Heart right ventricle (tissue), 16 donors: ENCODE measurements around the gene HLCS. TPM values are rescaled to one million over a fixed set of nuclear protein-coding genes. Genes with fewer than 3 reads are reported as not detected.
A peak's percentile ranks its signal among the peaks of the same experiment; 100 is the strongest.

Experiments used
- ATAC-seq, 8 donors: fragments of 200-7000 bp; cut with Tn5 transposase; one replicate each; pipeline ENCODE4 v1.9.1; 2020; ENCODE audit warnings: mild to moderate bottlenecking in 8 of 8, moderate library complexity in 8 of 8, moderate number of reproducible peaks in 1 of 8
- DNase-seq, 2 donors: peaks; one replicate each; pipeline ENCODE4 v3.0.0-alpha.2; 2020
- H3K27ac ChIP-seq, 10 donors: fragments of 200-600 bp; sonication (generic) in 2 of 10; one replicate each; pipeline versions ENCODE4 v1.5.0 to v1.8.0; 2020 to 2022; ENCODE audit warnings: mild to moderate bottlenecking in 3 of 10
- H3K27me3 ChIP-seq, 7 donors: fragments of 200-600 bp; one replicate each; pipeline ENCODE4 v1.8.0; 2021 to 2022; ENCODE audit warnings: mild to moderate bottlenecking in 2 of 7
- H3K36me3 ChIP-seq, 9 donors: fragments of 200-600 bp; sonication (generic) in 1 of 9; one replicate each; pipeline versions ENCODE4 v1.5.0 to v1.8.0; 2020 to 2022; ENCODE audit warnings: mild to moderate bottlenecking in 2 of 9
- H3K4me1 ChIP-seq, 9 donors: fragments of 200-600 bp; sonication (generic) in 1 of 9; one replicate each; pipeline versions ENCODE4 v1.5.0 to v1.8.0; 2020 to 2022; ENCODE audit warnings: mild to moderate bottlenecking in 4 of 9
- H3K4me3 ChIP-seq, 10 donors: fragments of 200-600 bp; sonication (generic) in 2 of 10; one replicate each; pipeline versions ENCODE4 v1.5.0 to v1.8.0; 2020 to 2022; ENCODE audit warnings: mild to moderate bottlenecking in 7 of 10, moderate library complexity in 2 of 10
- H3K9me3 ChIP-seq, 11 donors: fragments of 200-600 bp in 10 of 11; sonication (generic) in 2 of 11; one replicate each; pipeline versions ENCODE4 v1.5.0 to v1.8.0; 2013 to 2022; ENCODE audit warnings: mild to moderate bottlenecking in 2 of 11, control low read depth in 1 of 11, moderate library complexity in 1 of 11
- WGBS, 2 donors: extraction: QIAGEN DNeasy Blood & Tissue Kit; methylation state at CpG; one replicate each; pipeline ENCODE4 v1.1.7; 2013; ENCODE audit warnings: inconsistent platforms in 1 of 2; 5-methylcytosine and 5-hydroxymethylcytosine counted together
- intact Hi-C, 10 donors: fragments of 100-400 bp; cut with DNase I; formaldehyde crosslinking; loops; one replicate each; pipeline versions ENCODE4 v1.11.1 to v1.14.2; 2022
- polyA plus RNA-seq, 2 donors: library from polyadenylated mRNA; stranded (reverse); fragments of 200-250 nt; gene quantifications; one replicate each; pipeline ENCODE4 v1.2.3, GENCODE V29; 2013
- total RNA-seq, 10 donors: library from RNA; stranded (reverse); fragmentation: NEBNext Ultra II Directional in 3 of 10; extraction: Animal tissue kit (Norgen Biotek cat#: 25700) in 3 of 10; gene quantifications; one replicate each; pipeline versions ENCODE4 v1.2.1 to v1.2.4, GENCODE V29; 2021 to 2023
- TF ChIP-seq, protein P1 (sequence below), 9 donors: fragments of 200-600 bp; sonication (generic) in 2 of 9; IDR thresholded peaks; one replicate each; pipeline versions ENCODE4 v1.5.0 to v1.8.0; 2021 to 2022; ENCODE audit warnings: antibody characterized with exemption in 9 of 9, mild to moderate bottlenecking in 5 of 9, moderate library complexity in 1 of 9
- donor health status: Arrhythmogenic right ventricular cardiomyopathy.
- donor health status: ischemic (EF 13 %, LVEDD 7.1; RV severe dilation, severe dysfunction).
- donor health status: healthy with polysubstance abuse.
- donor health status: DM: no; HTN: yes; CAD: no.
- donor health status: DM: no; HTN: no; CAD: no.
- donor health status: ischemic (EF 25% LVEDD 6.9; RV normal size, moderate dysfunction).
- donor health status: ischemic (EF 25% LVEDD 5.7; RV mildly dilated, moderate dysfunction).
- donor health status: healthy.
- donor health status: DM: yes; HTN: yes; CAD: no.
- donor health status: Ischemic cardiomyopathy.
- donor health status: ischemic (EF 35%, LVEDD 5.7; RV mildly dilated, moderate dysfunction).
- donor health status: nonischemic (EF 11% LVEDD 7.7; RV severe dilation, severe dysfunction).
- donor health status: DM: yes; HTN: yes; CAD: no.
- donor health status: PGD.
- donor health status: ischemic (EF 29% LVEDD 5.4; RV normal size, mild dysfunction).
- donor health status: nonischemic (EF 23%, LVEDD 6.1; RV moderate dilation, normal function).

The HLCS gene
- total and polyA plus RNA-seq, 12 donors: 2.0 to 9.6 (median 6.7) TPM

DNA sequence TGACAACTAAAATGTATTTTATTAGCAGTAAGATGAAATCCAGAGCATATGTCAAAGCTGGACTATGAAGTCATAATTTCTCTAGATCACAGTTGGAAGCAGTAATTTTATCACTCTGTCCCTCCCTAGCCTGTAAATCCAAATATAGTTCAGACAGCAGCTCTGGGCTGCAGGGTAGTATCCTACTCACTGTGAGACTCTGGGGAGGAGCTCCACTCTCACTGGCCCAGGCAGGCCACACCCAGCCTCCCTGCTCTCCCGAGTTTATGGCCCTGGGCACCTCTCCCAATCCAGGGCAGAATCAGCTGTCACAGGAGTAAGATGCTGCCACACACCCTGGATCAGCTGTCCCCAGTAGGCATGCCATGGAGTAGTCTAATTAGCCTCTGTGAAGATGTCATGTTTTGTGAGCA is 131.1 kb downstream of the HLCS start:
- ATAC-seq (peak; percentile 89 to 99 (median 94)), DNase-seq (peak; percentile 49 to 53)
- intact Hi-C loops: no loop called here
- Histone ChIP-seq H3K27me3 (no peaks in the 10 kb centered on the region), H3K36me3 (no peaks in the 10 kb centered on the region), H3K4me3 (no peak overlapping the region), H3K27ac (peak overlapping the region in 3 of 10 donors; percentile 27 to 32 (median 28)), H3K9me3 (no peaks in the 10 kb centered on the region), H3K4me1 (peaks cover 0 to 14% (median 0%) of the 10 kb centered on the region in 9 donors)
- TF ChIP-seq, protein P1, sequence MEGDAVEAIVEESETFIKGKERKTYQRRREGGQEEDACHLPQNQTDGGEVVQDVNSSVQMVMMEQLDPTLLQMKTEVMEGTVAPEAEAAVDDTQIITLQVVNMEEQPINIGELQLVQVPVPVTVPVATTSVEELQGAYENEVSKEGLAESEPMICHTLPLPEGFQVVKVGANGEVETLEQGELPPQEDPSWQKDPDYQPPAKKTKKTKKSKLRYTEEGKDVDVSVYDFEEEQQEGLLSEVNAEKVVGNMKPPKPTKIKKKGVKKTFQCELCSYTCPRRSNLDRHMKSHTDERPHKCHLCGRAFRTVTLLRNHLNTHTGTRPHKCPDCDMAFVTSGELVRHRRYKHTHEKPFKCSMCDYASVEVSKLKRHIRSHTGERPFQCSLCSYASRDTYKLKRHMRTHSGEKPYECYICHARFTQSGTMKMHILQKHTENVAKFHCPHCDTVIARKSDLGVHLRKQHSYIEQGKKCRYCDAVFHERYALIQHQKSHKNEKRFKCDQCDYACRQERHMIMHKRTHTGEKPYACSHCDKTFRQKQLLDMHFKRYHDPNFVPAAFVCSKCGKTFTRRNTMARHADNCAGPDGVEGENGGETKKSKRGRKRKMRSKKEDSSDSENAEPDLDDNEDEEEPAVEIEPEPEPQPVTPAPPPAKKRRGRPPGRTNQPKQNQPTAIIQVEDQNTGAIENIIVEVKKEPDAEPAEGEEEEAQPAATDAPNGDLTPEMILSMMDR (IDR thresholded peaks at IDR 0.05): no peak
- WGBS, 2 donors: 7 to 14% methylated on average over 1 of the region's 1 CpG

DNA sequence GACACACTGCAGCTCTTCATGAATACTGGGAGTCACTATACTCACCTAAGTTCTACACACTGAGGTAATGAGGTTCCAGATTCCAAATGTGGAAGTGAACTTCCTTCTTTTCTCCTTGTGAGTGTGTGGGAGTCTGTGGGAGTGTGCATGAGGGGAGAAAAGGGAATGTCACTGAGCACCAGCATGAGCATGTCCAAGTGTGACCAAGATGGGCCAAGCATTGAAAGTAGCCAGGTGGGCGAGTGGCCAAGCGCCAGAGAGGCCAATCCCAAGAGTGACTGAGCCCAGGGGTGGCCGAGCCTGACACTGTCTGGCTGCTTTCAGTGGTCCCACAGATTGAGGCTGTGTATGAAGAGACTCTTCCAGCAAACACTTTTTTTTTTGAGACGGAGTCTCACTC is 132.3 kb downstream of the HLCS start:
- H3K36me3 ChIP-seq: no peaks in the 10 kb centered on the region
- no peak for ATAC-seq
- no peaks in the 10 kb centered on the region for H3K27me3 ChIP-seq
- no peak for DNase-seq
- peaks cover 0 to 14% (median 0%) of the 10 kb centered on the region in 9 donors for H3K4me1 ChIP-seq
- no peaks in the 10 kb centered on the region for H3K9me3 ChIP-seq
- H3K4me3 ChIP-seq: no peak overlapping the region
- H3K27ac ChIP-seq: no peak overlapping the region
- intact Hi-C loops: no loop called here
- 94 to 96% methylated on average over 4 of the region's 4 CpGs for WGBS, 2 donors
- TF ChIP-seq, protein P1 (IDR thresholded peaks at IDR 0.05): no peak

DNA sequence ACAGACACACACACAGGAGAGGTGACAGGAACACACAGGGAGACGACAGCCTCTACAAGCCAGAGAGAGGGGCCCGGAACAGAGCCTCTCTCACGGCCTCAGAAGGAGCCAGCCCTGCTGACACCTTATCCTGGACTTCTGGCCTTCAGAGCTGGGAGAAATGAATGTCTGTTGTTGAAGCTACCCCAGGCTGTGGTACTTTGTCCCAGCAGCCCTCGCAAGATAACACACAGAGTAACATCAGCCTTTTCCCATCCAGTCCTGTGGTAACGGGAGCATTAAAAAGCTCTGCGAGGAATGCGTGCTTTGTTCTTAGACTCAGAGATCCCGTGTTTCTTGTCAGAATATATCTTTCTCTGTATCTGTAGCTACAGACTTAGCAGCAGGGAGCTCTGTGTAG is 136.4 kb downstream of the HLCS start:
- intact Hi-C loops: no loop called here
- WGBS, 2 donors: 83 to 89% methylated on average over 8 of the region's 8 CpGs
- no peak overlapping the region for H3K27ac ChIP-seq

DNA sequence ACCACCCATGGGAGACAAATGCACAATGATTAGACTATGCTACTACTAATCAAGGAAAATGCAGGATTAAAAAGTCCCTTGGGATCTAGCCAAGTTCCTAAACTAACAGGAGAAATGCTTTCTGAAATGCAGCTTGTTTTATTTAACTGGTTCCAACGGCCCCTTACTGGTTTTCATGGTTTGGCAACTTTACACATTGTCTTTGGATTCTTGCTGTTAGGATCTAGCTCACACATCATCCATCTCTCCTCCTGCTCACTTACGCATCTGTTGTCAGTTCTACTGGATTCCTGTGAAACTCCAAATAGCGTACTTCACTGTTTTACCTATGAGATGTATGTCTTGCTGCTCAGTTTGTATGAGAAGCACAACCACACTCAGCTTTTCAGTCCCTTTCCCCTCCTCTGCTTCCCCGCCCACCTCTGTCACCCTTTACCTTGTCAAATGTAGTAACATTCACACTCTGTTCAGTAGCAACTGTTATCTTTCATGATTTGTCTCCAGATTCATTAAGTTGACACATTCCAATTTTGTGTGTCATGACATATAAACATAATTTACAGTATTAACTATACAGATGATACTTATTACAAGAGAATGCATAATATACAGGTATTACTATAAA is 137.5 kb downstream of the HLCS start:
- Histone ChIP-seq H3K27me3 (no peaks in the 10 kb centered on the region), H3K9me3 (no peaks in the 10 kb centered on the region), H3K36me3 (no peaks in the 10 kb centered on the region), H3K4me1 (peaks cover 0 to 4% (median 0%) of the 10 kb centered on the region in 9 donors), H3K27ac (no peak overlapping the region), H3K4me3 (no peak overlapping the region)
- WGBS, 2 donors: 83 to 86% methylated on average over 4 of the region's 4 CpGs
- TF ChIP-seq, protein P1 (IDR thresholded peaks at IDR 0.05): no peak
- DNase-seq (no peak), ATAC-seq (no peak)
- intact Hi-C loops: no loop called here

More for the DNA sequence above, 136.4 kb downstream of the HLCS start:
- Histone ChIP-seq H3K9me3 (no peaks in the 10 kb centered on the region), H3K4me3 (no peak overlapping the region), H3K4me1 (peaks cover 0 to 8% (median 0%) of the 10 kb centered on the region in 9 donors), H3K27me3 (no peaks in the 10 kb centered on the region), H3K36me3 (no peaks in the 10 kb centered on the region)
- no peak for ATAC-seq
- TF ChIP-seq, protein P1 (IDR thresholded peaks at IDR 0.05): no peak
- DNase-seq: no peak
